GM13976 (cell line): ENCODE results near the gene NLRC5.

Source experiments
- DNase-seq: peaks from one replicate; pipeline ENCODE4 v3.0.0; 2012; ENCODE audit warnings: low spot score
- in situ Hi-C: fragments of 300-500 bp; cut with MboI; formaldehyde crosslinking; loops from one replicate; pipeline ENCODE4 v1.12.0; 2022; ENCODE audit warnings: low sequenced_read_pairs, mixed read lengths, inconsistent platforms; ENCODE audit not compliant: unreplicated experiment
- TF ChIP-seq, protein P1 (sequence below): IDR thresholded peaks from 2 replicates; pipeline ENCODE4 v1.5.1; 2012; ENCODE audit warnings: borderline replicate concordance, mild to moderate bottlenecking; ENCODE audit not compliant: insufficient read depth; ENCODE audit errors: extremely low read depth, missing control alignments, control extremely low read depth

Gene NLRC5

DNA sequence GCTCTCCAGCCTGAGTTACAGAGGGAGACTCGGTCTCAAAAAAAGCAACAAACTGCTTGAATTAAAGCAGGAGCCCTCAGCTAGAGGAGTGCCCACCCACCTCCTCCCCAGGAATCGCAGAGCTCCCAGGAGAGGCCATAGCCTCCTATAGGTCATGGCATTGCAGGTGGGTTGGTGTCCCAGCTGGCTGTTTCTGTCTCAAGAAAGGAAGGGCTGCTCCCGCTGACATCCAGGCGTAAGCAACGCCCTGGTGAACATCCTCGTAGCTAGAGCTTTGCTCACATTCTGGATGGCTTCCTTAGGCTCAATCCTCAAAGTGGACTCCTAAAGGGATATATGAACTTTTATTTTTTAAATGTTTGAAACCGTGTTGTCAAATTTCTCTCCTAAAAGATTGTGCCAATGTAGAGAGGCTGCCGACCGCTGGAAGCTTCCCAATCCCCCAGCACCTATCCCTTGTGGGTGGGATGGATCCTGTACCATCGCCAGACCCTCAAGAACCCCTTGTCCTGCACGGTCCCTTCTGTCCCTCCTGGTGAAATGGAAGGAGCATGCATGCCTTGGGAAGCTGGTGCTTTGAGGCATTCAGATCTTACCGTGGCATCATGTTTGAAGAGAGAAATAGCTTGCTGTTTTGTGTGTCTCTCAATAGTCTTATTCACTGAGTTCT lies 5.9 kb downstream of the NLRC5 start:
- no peak for DNase-seq
- in situ Hi-C loops: no loop called here
- TF ChIP-seq, protein P1, sequence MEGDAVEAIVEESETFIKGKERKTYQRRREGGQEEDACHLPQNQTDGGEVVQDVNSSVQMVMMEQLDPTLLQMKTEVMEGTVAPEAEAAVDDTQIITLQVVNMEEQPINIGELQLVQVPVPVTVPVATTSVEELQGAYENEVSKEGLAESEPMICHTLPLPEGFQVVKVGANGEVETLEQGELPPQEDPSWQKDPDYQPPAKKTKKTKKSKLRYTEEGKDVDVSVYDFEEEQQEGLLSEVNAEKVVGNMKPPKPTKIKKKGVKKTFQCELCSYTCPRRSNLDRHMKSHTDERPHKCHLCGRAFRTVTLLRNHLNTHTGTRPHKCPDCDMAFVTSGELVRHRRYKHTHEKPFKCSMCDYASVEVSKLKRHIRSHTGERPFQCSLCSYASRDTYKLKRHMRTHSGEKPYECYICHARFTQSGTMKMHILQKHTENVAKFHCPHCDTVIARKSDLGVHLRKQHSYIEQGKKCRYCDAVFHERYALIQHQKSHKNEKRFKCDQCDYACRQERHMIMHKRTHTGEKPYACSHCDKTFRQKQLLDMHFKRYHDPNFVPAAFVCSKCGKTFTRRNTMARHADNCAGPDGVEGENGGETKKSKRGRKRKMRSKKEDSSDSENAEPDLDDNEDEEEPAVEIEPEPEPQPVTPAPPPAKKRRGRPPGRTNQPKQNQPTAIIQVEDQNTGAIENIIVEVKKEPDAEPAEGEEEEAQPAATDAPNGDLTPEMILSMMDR: no peak

DNA sequence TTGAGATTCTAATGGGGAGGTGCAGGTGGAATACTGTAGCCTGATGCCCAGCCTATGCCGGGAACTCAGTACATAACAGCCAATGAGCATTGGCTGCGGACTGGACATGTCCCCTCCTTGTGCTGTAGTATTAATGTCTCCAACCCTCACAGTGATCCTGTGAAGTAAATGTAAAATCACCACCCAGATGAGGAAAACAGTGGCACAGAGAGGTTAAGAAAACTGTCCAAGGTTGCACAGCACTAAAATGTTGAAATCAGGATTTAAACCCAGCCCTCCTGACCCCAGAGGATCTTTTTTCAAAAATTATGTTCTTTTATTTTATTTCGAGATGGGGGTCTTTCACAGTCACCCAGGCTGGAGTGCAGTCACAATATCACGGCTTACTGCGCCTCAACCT lies 7.9 kb downstream of the NLRC5 start:
- in situ Hi-C loops: no loop called here
- DNase-seq: no peak
- TF ChIP-seq, protein P1: no peak

DNA sequence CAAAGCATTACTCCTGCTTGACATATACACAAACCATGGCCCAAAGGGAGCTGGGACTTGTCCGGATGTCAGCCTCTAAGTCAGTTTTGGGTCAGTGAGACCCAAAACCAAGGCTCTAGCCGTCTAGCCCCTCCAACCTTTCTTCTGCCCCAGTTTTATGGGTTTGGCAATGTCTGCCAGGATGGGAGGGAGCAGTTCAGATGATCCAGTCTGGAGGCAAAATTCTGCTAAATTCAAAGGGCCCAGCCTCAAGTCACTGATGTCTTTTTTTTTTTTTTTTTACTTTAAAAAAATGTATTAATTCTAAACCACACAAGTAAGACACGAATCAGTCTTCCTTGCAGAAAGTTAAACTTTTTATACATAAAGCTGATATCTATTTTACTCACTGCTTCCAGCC lies 8.6 kb downstream of the NLRC5 start:
- TF ChIP-seq, protein P1: no peak
- DNase-seq: no peak
- in situ Hi-C loops: no loop called here

DNA sequence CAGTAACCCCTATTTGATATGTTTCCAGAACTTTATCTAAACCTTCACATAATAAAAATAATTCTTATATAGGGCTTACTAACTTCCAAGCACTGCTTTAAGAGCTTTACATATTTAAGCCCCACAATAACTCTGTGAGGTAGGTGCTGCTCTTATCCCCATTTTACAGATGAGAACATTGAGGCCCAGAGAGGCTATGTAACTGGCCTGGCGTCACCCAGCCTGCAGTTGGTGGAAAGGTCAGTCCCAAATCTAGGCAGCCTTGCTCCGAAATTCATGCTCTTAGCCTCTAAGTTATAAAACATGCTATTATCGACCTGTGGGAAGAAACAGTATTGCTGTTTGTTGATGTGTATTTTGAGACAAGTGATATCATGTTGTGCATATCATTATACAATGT lies 9.0 kb downstream of the NLRC5 start:
- in situ Hi-C loops: no loop called here
- no peak for DNase-seq
- TF ChIP-seq, protein P1: no peak

DNA sequence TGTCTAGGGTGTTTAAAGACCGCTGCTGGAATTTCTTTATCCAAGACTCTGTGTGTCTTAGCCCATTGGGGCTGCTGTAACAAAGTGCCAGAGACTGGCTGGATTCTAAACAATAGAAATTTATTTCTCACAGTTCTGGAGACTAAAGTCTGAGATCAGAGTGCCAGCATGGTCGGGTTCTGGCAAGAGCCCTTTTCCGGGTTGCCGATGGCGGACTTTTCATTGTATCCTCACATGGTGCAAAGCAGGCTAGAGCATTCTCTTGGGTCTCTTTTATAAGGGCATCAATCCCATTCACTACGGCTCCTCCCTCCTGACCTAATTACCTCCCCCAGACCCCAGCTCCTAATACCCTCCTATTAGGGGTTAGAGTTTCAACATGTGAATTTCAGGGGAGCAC lies 9.5 kb downstream of the NLRC5 start:
- in situ Hi-C loops: no loop called here
- TF ChIP-seq, protein P1: no peak
- no peak for DNase-seq

DNA sequence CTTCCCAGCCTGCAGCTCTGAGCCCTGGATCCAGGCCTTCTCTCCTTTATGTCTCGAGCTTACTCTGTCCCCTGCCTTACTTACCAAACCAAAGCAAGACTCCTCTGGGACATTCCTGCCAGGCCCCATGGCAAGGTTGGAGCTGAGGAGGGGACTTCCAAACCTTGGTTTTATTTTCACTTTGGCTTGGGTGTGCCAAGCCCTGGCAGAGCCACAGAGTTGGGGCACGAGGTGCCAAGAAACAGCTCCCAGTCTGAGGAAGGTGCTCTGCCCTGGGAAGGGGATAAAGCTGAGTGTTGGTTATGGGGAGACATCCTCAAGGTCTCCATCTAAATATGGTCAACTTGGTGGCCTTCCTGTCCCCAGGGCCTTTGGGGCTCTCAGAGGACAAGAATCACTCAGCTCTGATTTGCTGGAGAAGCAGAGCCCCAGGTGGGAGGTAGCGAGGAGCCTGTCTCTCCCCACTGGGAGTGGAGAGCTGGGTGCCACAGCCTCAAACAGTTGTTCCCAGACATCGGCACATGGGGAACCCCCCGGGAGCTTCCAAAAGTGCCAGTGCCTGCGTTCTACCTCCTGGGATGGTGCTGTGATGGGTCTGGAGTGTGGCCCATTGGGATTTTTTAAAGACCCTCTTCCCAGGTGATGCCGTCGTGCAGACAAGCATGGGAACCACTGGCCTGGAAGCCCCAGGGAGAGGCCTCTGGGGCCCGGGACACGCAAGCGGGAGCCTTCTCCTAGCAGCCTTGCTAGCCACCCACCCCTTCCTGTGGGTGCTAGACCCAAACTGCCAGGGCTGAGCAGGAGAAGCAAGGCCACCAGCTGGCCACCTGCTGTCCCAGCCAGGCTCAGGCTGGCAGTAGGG lies 10.3 kb downstream of the NLRC5 start:
- DNase-seq: peak; percentile 63
- in situ Hi-C loops: no loop called here
- TF ChIP-seq, protein P1: no peak
